K562 (cell line): ENCODE data around the gene SH3D19. TPM values are rescaled to one million over a fixed set of nuclear protein-coding genes. Genes with fewer than 3 reads are reported as not detected.

Experiments used
- ATAC-seq: fragments of 200-7000 bp; cut with Tn5 transposase; 3 replicates; pipeline ENCODE4 v1.9.1; 2020; ENCODE audit warnings: moderate library complexity
- BruUV-seq: library from RNA; stranded (reverse); fragments of 400-500 nt; replicated peaks from 2 replicates; lab custom pipeline; 2021; lab: Mats Ljungman, UMichigan
- CTCF ChIA-PET: fragments of 300-600 bp; formaldehyde crosslinking; extraction: SDS; loops from one replicate; lab custom pipeline; 2021; ENCODE audit warnings: low intra/inter-chr PET ratio; lab: Yijun Ruan, JAX
- POLR2A ChIA-PET: fragments of 300-600, 350-650 bp; sonication (Branson Sonifier 250); formaldehyde crosslinking; extraction: SDS; loops from one replicate; lab custom pipeline; 2021; ENCODE audit warnings: antibody characterized with exemption, inconsistent platforms; lab: Yijun Ruan, JAX
- DNase-seq, 4 experiments: peaks; one replicate each; pipeline versions ENCODE4 v3.0.0 to v3.0.0-alpha.2; 2011 to 2018; ENCODE audit warnings: low spot score in 3 of 4, mixed read lengths in 3 of 4; ENCODE audit errors: extremely low read depth in 1 of 4
- FAIRE-seq: peaks from 2 replicates; lab custom pipeline; 2011; peaks lifted over from hg19 to GRCh38; lab: Jason Lieb, UNC
- H2AFZ ChIP-seq: 2 replicates; pipeline ENCODE4 v1.6.0; 2011; ENCODE audit warnings: low read depth, low read length, control low read depth, inconsistent platforms
- H3K27ac ChIP-seq: fragments of 200-600 bp; 3 replicates; pipeline ENCODE4 v1.8.0; 2011; ENCODE audit warnings: low read depth, mild to moderate bottlenecking, control low read depth, inconsistent platforms, low read length, moderate library complexity, mixed read lengths; ENCODE audit errors: extremely low read depth
- H3K27me3 ChIP-seq, 2 experiments: fragments of 300-600 bp in 1 of 2; 2 replicates in 1 of 2; 3 replicates in 1 of 2; pipeline versions ENCODE4 v1.6.0 to v1.8.0; 2011; ENCODE audit warnings: inconsistent platforms in 2 of 2, low read length in 2 of 2, mild to moderate bottlenecking in 1 of 2, mixed read lengths in 1 of 2, moderate library complexity in 1 of 2; ENCODE audit not compliant: control insufficient read depth in 2 of 2, insufficient read depth in 2 of 2
- H3K36me3 ChIP-seq: fragments of 300-600 bp; 3 replicates; pipeline ENCODE4 v1.8.0; 2011; ENCODE audit warnings: mild to moderate bottlenecking, low read length, inconsistent platforms; ENCODE audit not compliant: control insufficient read depth, insufficient read depth
- H3K4me1 ChIP-seq, 2 experiments: fragments of 200-600 bp in 1 of 2; replicated peaks in 1 of 2; 2 replicates in 1 of 2; 3 replicates in 1 of 2; pipeline versions ENCODE4 v1.5.1 to v1.8.0; 2011; ENCODE audit warnings: inconsistent platforms in 2 of 2, low read length in 2 of 2, mild to moderate bottlenecking in 1 of 2, mixed read lengths in 1 of 2, moderate library complexity in 1 of 2; ENCODE audit not compliant: control insufficient read depth in 2 of 2, insufficient read depth in 2 of 2
- H3K4me2 ChIP-seq: 2 replicates; pipeline ENCODE4 v1.6.1; 2011; ENCODE audit warnings: low read length, control low read depth, inconsistent platforms, mixed read lengths; ENCODE audit not compliant: insufficient read depth
- H3K4me3 ChIP-seq: fragments of 200-600 bp; sonication (generic), shearing (Covaris generic); 2 replicates; pipeline ENCODE4 v1.5.1; 2016; ENCODE audit warnings: control low read depth, inconsistent platforms
- H3K79me2 ChIP-seq: fragments of 200-600 bp; 3 replicates; pipeline ENCODE4 v1.8.0; 2011; ENCODE audit warnings: low read length, inconsistent platforms; ENCODE audit not compliant: control insufficient read depth, insufficient read depth
- H3K9ac ChIP-seq, 2 experiments: 2 replicates each; pipeline versions ENCODE4 v1.6.0 to v1.6.1; 2011; ENCODE audit warnings: low read depth in 2 of 2, low read length in 2 of 2, control low read depth in 1 of 2, inconsistent platforms in 1 of 2, mild to moderate bottlenecking in 1 of 2, mixed read lengths in 1 of 2; ENCODE audit not compliant: insufficient read depth in 1 of 2
- H3K9me1 ChIP-seq: one replicate; pipeline ENCODE4 v1.6.0; 2011; ENCODE audit warnings: inconsistent platforms, mild to moderate bottlenecking, low read length, moderate library complexity; ENCODE audit not compliant: control insufficient read depth, insufficient read depth
- H3K9me3 ChIP-seq: replicated peaks from 2 replicates; pipeline ENCODE4 v1.5.1; 2011; ENCODE audit warnings: low read depth, low read length, inconsistent platforms; ENCODE audit not compliant: control insufficient read depth, insufficient read depth
- H4K20me1 ChIP-seq: replicated peaks from 2 replicates; pipeline ENCODE4 v1.6.1; 2011; ENCODE audit warnings: low read length, inconsistent platforms, mixed read lengths; ENCODE audit not compliant: control insufficient read depth, insufficient read depth
- ID3 ChIP-seq, 2 experiments: fragments of 250-450 bp in 1 of 2; fragments of 450-650 bp in 1 of 2; sonication (Bioruptor Pico) in 1 of 2; IDR thresholded peaks; 2 replicates each; pipeline versions ENCODE4 v1.6.1 to v1.8.0; 2016 to 2021; ENCODE audit warnings: mild to moderate bottlenecking in 2 of 2, moderate library complexity in 2 of 2, missing compliant biosample characterization in 1 of 2, missing genetic modification characterization in 1 of 2
- KDM2B ChIP-seq: fragments of 250-450 bp; sonication (Bioruptor Pico); IDR thresholded peaks from 2 replicates; pipeline ENCODE4 v1.8.0; 2021; ENCODE audit warnings: mild to moderate bottlenecking, moderate library complexity
- MTA2 ChIP-seq: fragments of 450-650 bp; IDR thresholded peaks from 2 replicates; pipeline ENCODE4 v1.6.1; 2016; ENCODE audit warnings: low read depth
- NFIC ChIP-seq: fragments of 450-650 bp; IDR thresholded peaks from 2 replicates; pipeline ENCODE4 v1.6.1; 2017; ENCODE audit warnings: mild to moderate bottlenecking, inconsistent platforms
- TAF1 ChIP-seq: IDR thresholded peaks from 2 replicates; pipeline ENCODE4 v1.6.1; 2011; ENCODE audit warnings: mild to moderate bottlenecking, low read length, moderate library complexity; ENCODE audit not compliant: insufficient read depth, control insufficient read depth, severe bottlenecking; ENCODE audit errors: extremely low read depth
- ZNF780A ChIP-seq: fragments of 250-450 bp; sonication (Bioruptor Pico); IDR thresholded peaks from 2 replicates; pipeline ENCODE4 v1.5.0; 2021; ENCODE audit warnings: mild to moderate bottlenecking
- WGBS: fragments of 100-300 bp; shearing (Covaris generic); methylation state at CpG from one replicate; pipeline ENCODE4 v1.1.6; 2016; ENCODE audit warnings: low coverage, mixed read lengths; ENCODE audit not compliant: insufficient coverage; ENCODE audit errors: missing lambda C conversion rate; 5-methylcytosine and 5-hydroxymethylcytosine counted together
- in situ Hi-C: fragments of 300-500 bp; cut with MboI; formaldehyde crosslinking; loops from 4 replicates; pipeline ENCODE4 v1.15.0; 2018; ENCODE audit warnings: inconsistent platforms, mixed read lengths
- intact Hi-C: fragments of 100-400 bp; cut with micrococcal nuclease; formaldehyde crosslinking; loops from 2 replicates; pipeline ENCODE4 v1.14.2; 2022
- polyA plus RNA-seq, 8 experiments: library from polyadenylated mRNA; depleted of rRNA in 4 of 8; stranded (reverse) in 5 of 8; unstranded in 3 of 8; fragments of >200 nt; fragmentation: Nextera tagmentation in 2 of 8; fragmentation: Illumina TruSeq in 1 of 8; extraction: Ambion mirVana in 2 of 8; extraction: Trizol in 1 of 8; gene quantifications; 2 replicates each; pipeline versions ENCODE4 v1.2.1 to v1.2.3, GENCODE V29; 2011 to 2014; ENCODE audit warnings: inconsistent platforms in 1 of 8, missing spikeins in 1 of 8
- total RNA-seq, 7 experiments: library from RNA; depleted of rRNA in 6 of 7; stranded (reverse); fragments of >200 nt in 6 of 7; fragmentation: Illumina TruSeq in 2 of 7; extraction: Trizol in 2 of 7; gene quantifications; 2 replicates each; pipeline versions ENCODE4 v1.2.1 to v1.2.3, GENCODE V29; 2011 to 2021; ENCODE audit warnings: low replicate concordance in 1 of 7

SH3D19 gene
- total and polyA plus RNA-seq, 9 of the 15 experiments (the other 6 are each of a cell fraction or from before 2014, with no cell fraction given), result 0.42 to 2.2 (median 1.1) TPM; not detected in 6

- TF ChIP-seq NFIC, result peak; percentile 60
- TF ChIP-seq MTA2, result 0 out of 2 replicates have a peak, but pooled peaks have one; percentile 21
Observed at GRCh38 chr4:151215295-151215694, 110.1 kb downstream of the SH3D19 start (continued).

GRCh38 chr4:151207868-151208267 lies 117.5 kb downstream of the SH3D19 start:
- CTCF ChIA-PET, result no interaction called here
- H3K9me3 ChIP-seq, result no peaks in the 10 kb centered on the region
- no peaks in the 10 kb centered on the region for H4K20me1 ChIP-seq
- 0% methylated on average over 1 of the region's 1 CpG for WGBS
- in situ Hi-C loops (no loop called here), intact Hi-C loops (no loop called here)
- no peak overlapping the region for H3K4me2 ChIP-seq
- no peak overlapping the region for H3K27ac ChIP-seq
- no peaks in the 10 kb centered on the region for H3K36me3 ChIP-seq
- no peak overlapping the region for H3K4me3 ChIP-seq
- H3K79me2 ChIP-seq, result no peaks in the 10 kb centered on the region
- POLR2A ChIA-PET, result interaction anchor here (0.7 to 0.8 kb wide), 2 partner anchors 48 to 88 kb away, joined by 3 read pairs; no protein-coding TSS in a partner anchor
- TF ChIP-seq ZNF780A (CRISPR knock-in tag), result no peak
- no peak for TF ChIP-seq KDM2B
- TF ChIP-seq ID3 (CRISPR knock-in tag; IDR thresholded peaks at IDR 0.05), result no peak
- TF ChIP-seq ID3 (tag; IDR thresholded peaks at IDR 0.05), result no peak
- no peak for TF ChIP-seq TAF1
- H3K4me1 ChIP-seq, result no peaks in the 10 kb centered on the region
- H3K9me1 ChIP-seq, result no peaks in the 10 kb centered on the region
- H3K27me3 ChIP-seq, result peaks cover 3 to 4% of the 10 kb centered on the region in 2 experiments; a peak in 1 of 5 replicates
- no peak for ATAC-seq
- BruUV-seq, result no TSS peak
- FAIRE-seq, result no peak
- no peak overlapping the region for H3K9ac ChIP-seq
- no peak for DNase-seq
- H2AFZ ChIP-seq, result no peak overlapping the region
